HG03457 (cell line): Measurements from ENCODE around the gene CDH13.

ENCODE experiments used
- ATAC-seq: cut with Tn5 transposase; IDR thresholded peaks from one replicate; pipeline ENCODE4 v1.9.1; 2021; ENCODE audit warnings: moderate number of reproducible peaks; ENCODE audit not compliant: unreplicated experiment

Gene CDH13

GRCh38 chr16:83807327-83807709 is 1180.5 kb downstream of the CDH13 start:
- no peak for ATAC-seq

- peak; percentile 79 for ATAC-seq
Measured at GRCh38 chr16:83807710-83808572, 1181.2 kb downstream of the CDH13 start, which contains the start of gene HSBP1. HSBP1 (plus strand) TSS chr16:83807978; CDS start chr16:83808077, 99 bp downstream.

GRCh38 chr16:83808573-83809014 is 1181.8 kb downstream of the CDH13 start:
- peak; percentile 11 for ATAC-seq

GRCh38 chr16:83809092-83809491 is 1182.3 kb downstream of the CDH13 start:
- no peak for ATAC-seq

GRCh38 chr16:83810901-83811300 is 1184.1 kb downstream of the CDH13 start:
- no peak for ATAC-seq

- ATAC-seq, result no peak
Measured at GRCh38 chr16:83813823-83814658, 1187.3 kb downstream of the CDH13 start.

GRCh38 chr16:83814659-83814985 is 1187.9 kb downstream of the CDH13 start:
- no peak for ATAC-seq

- ATAC-seq, result no peak
Measured at GRCh38 chr16:83817022-83817421, 1190.3 kb downstream of the CDH13 start.

GRCh38 chr16:83818276-83818675 is 1191.5 kb downstream of the CDH13 start:
- no peak for ATAC-seq

GRCh38 chr16:83819361-83819760 is 1192.6 kb downstream of the CDH13 start:
- no peak for ATAC-seq

GRCh38 chr16:83826146-83826913 is 1199.6 kb downstream of the CDH13 start:
- no peak for ATAC-seq

GRCh38 chr16:83830091-83830768 is 1203.5 kb downstream of the CDH13 start:
- ATAC-seq, result no peak

- ATAC-seq, result no peak
Measured at GRCh38 chr16:83830769-83831455, 1204.1 kb downstream of the CDH13 start.

GRCh38 chr16:83831456-83831987 is 1204.8 kb downstream of the CDH13 start:
- no peak for ATAC-seq

- no peak for ATAC-seq
Measured at GRCh38 chr16:83833921-83834320, 1207.2 kb downstream of the CDH13 start.

- ATAC-seq, result no peak
Measured at GRCh38 chr16:83835586-83836566, 1209.1 kb downstream of the CDH13 start.

GRCh38 chr16:83837566-83837965 is 1210.8 kb downstream of the CDH13 start:
- ATAC-seq, result no peak

- no peak for ATAC-seq
Measured at GRCh38 chr16:83838151-83838550, 1211.4 kb downstream of the CDH13 start.

- ATAC-seq, result no peak
Measured at GRCh38 chr16:83839561-83839960, 1212.8 kb downstream of the CDH13 start.
